Ecto neural progenitor cell (in vitro differentiated cells): ENCODE measurements around the gene BCHE.

Experiments
- DNase-seq: peaks from one replicate; pipeline ENCODE4 v3.0.0-alpha.2; 2018; ENCODE audit warnings: low spot score

Gene BCHE

GRCh38 chr3:165837058-165837525 lies at the start of gene BCHE:
Gene BCHE, minus strand, starts transcription at chr3:165837423. Its CDS starts 6,390 bp downstream, at chr3:165831033.
- peak; percentile 49 for DNase-seq

- DNase-seq: no peak
Observed at GRCh38 chr3:165885558-165886270, 48.5 kb upstream of the BCHE start.

GRCh38 chr3:165884518-165884917 lies 47.3 kb upstream of the BCHE start:
- no peak for DNase-seq

DNA sequence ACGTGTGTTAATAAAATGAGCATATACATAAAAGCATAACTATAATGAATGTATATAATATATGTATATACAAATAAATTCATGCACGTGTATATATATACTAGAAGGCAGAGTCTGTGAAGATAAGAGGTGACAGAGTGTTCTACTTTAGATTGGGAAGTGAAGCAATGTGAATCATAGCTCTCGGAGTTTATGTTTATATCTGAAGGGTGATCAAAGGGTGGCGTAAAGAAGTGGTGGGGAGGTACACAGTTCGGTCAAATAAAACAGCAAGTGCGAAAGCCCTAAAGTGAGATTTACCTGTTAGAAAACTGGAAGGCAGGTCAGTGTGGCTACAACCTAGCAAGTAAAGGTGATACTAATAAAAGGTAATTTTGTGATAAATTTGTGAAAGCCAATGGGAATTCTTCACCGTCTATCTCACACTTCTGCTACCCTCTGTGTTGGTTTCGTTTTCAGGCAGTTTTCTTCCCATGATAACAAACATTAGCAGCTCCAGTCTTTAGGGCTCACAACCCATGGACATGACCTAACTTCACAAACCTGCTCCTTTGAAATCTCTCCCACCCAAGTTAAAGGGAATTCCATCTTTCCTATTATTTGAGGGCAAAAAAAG lies 46.7 kb upstream of the BCHE start:
- no peak for DNase-seq

DNA sequence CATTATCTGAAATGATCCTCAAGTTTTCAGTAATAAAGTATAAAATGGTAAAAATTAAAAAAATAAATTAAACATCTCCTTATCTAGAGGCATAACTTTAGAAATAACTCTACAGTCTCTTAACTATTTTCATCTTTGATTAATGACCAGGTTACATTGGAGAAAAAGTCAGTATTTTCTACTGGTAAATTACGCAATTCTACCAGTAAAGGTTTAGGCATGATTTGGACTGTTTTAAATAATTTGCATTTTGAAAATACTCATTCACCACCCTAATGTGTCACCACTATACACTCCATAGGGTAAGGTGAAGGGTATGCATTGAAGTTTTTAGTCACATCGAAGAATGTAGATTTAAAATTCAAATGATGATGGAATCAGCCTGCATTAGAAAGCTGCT lies 45.9 kb upstream of the BCHE start:
- no peak for DNase-seq

DNA sequence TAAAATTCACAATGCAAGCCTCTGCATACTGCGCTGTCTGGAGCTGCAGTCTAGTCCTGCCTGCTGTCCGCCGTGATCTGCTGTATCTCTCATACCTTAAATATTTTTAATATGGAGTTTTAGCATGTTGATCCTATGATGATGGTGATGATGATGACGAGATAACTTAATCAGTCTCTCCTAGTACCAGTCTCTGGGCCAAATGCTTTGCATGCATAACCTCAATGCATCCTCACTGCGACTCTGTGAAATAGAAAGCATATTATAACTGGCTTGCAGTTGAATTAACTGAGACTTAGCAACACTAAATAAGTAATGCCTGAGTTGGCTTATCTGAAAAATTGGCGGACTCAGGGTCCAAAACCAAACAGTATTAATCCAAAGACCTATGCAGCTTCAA lies 38.4 kb upstream of the BCHE start:
- DNase-seq: no peak

- no peak for DNase-seq
Observed at GRCh38 chr3:165874663-165875489, 37.7 kb upstream of the BCHE start.

DNA sequence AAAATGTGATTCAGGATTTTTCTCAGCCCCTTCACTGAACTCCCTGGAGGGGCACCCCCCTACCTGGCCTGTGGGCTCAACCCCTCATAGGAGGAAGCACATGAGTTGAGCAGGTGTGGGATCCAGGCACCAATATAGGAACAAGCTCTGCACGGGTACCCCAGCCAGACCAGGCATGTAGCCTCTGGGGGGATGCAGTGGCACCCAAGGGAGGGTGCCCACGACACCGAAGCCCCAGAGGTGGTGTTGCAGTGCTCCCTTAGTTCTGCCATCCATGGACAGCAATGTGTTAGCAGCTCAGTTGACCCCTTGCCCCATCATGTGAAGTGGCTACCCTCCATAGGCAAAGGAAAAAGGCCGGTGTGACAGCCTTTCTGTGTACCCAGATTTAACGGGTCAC lies 30.9 kb upstream of the BCHE start:
- DNase-seq: no peak

GRCh38 chr3:165859061-165859460 lies 21.8 kb upstream of the BCHE start:
- DNase-seq: no peak

GRCh38 chr3:165855581-165855980 lies 18.4 kb upstream of the BCHE start:
- no peak for DNase-seq

GRCh38 chr3:165854696-165855095 lies 17.5 kb upstream of the BCHE start:
- no peak for DNase-seq

DNA sequence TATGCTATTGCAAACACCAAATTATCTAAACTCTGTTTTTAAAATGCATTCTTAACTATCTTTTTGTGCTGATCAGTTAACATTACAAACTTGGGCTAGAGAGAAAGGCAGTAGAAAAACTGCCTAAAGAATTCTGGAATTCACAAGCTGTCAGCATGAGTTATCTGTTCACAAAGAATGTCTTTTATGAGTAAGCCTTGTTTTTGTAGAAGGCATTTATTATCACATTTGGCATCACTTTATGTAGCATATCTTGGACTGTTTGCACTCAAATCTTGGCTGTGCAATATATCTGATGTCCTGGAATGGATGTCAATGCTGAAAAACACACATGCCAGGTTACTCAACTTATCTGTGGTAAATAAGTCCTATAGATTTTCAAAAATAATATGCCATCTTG lies 15.5 kb upstream of the BCHE start:
- DNase-seq: no peak

DNA sequence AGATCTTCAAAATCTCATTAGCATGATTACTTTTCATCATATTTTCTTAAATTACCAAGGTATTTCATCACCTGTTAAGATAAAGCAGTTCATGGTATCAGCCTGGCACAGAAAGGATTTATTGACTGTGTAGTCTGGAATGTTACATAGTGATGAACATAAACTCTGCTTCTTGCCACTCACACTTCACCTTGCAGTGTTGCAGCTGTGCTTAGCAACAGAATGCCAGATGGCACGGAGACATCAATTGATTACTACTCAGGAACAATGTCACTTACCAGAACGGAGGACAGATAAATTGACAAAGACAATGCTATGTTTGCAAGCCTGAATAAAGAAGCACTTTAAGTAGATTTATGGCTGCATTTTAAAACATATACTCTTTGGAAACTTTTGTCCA lies 15.0 kb upstream of the BCHE start:
- no peak for DNase-seq

DNA sequence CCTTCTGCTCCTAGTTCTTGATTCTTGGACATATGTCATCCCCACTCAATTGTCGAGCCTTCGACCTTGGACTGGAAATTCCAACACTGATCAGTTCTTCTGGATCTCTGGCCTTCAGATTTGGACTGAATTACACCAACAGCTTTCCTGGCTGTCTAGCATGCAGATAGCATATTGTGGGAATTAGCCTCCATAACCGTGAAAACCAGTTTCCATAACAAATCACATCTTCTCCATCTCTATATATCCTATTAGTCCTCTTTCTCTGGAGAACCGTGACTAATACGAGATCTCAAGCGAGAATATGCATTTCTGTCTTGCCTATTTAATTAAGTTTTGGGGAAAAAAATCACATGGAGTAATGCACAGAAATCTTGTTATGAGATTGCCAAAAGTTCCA lies 8.8 kb upstream of the BCHE start:
- no peak for DNase-seq

- DNase-seq: no peak
Observed at GRCh38 chr3:165839296-165840076, 2.3 kb upstream of the BCHE start.

GRCh38 chr3:165837801-165838200 lies 578 bp upstream of the BCHE start:
- DNase-seq: no peak

- no peak for DNase-seq
Observed at GRCh38 chr3:165835431-165835830, 1.8 kb downstream of the BCHE start.

- no peak for DNase-seq
Observed at GRCh38 chr3:165830746-165831145, 6.5 kb downstream of the BCHE start.

- DNase-seq: no peak
Observed at GRCh38 chr3:165827883-165828282, 9.3 kb downstream of the BCHE start.

GRCh38 chr3:165827233-165827632 lies 10.0 kb downstream of the BCHE start:
- DNase-seq: no peak

DNA sequence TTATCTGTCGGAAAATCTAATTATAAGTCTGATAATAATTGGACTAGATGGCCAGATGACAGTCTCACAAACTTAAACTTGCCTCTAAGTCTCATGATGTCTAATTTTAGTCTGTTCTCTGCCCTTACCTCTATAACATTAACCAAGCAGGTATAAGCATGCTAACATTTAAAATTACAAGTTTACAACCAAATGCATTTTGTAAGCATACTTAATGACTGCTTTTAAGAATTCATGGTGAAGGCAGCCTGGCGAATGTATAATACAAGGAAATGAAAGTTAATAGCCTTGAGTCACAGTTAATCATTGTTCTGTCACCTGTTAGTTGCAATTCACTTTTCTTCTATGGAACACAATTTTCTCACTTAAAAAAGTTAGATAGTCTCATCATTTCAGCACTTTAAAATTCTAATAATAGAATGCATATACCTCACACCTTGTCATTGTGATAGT lies 16.5 kb downstream of the BCHE start:
- DNase-seq: no peak

- no peak for DNase-seq
Observed at GRCh38 chr3:165817160-165817709, 20.0 kb downstream of the BCHE start.
